Metanephros (tissue), 2 donors: ENCODE measurements around the gene CSNK2A1. TPM values are rescaled to one million over a fixed set of nuclear protein-coding genes. Genes with fewer than 3 reads are reported as not detected.

Experiments used
- small RNA-seq: library from RNA; depleted of rRNA; stranded (forward); fragments of <200 nt; gene quantifications from one replicate; pipeline ENCODE3, GENCODE V24; 2014; ENCODE audit warnings: low replicate concordance
- total RNA-seq: library from RNA; depleted of rRNA; stranded (reverse); fragments of >200 nt; gene quantifications from one replicate; pipeline ENCODE4 v1.2.3, GENCODE V29; 2014

The CSNK2A1 gene
- 133 TPM for total RNA-seq

DNA sequence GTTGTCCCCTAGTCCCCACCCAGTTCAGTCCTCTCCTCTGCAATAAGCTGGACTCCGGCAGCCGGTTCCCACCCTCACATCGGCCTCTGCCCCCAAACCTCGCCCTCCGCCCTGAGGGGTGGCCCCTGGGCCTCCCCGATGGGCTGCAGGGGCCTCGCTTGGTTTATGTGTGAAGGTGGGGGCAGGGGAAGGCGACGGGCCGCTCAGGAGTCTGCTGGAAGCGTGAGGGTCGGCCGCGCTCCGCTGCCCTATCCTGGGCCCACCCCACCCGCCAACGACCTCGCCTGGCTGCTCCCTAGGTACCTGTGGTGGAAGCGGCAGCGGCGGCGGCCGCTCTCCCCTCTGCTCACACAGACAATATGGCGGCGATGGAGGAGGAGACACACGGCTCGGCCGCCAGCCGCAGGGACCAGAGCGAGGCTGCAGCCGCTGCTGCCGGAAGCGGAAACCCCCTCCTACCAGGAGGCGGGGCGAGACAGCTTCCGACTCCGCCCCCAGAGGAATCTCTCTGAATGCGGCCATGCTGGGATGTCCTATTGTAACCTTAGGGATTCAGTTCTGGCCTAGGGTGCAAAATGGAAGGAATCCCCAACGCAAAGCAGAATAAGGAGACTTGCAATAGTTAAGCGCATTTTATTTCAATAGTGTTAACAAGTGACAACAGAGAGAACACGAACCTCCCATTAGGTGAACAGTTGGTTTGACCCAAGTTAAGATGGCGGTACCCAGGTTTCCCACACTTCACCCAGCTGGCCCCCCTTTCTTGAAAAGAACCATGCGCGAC, at the start of gene CSNK2A1:
Gene CSNK2A1 (minus strand): TSS at position 422 of the 784 bp plus-strand sequence. CDS start 35,239 bp downstream, outside the sequence.

GRCh38 chr20:462199-462991, 81.2 kb downstream of the CSNK2A1 start, which contains the start of gene TBC1D20:
Gene TBC1D20, minus strand, starts transcription at chr20:462533. Its CDS starts 128 bp downstream, at chr20:462405.

Small RNA genes within 50 kb of the gene (small RNA-seq; reads per million reads assigned to genes)
- not detected for gene RF00019

Other genes with a start within 250 kb of the CSNK2A1 start
- 36.1 TPM for gene ZCCHC3, start 246.2 kb downstream of the CSNK2A1 start, total RNA-seq
- gene SOX12, start 218.2 kb downstream of the CSNK2A1 start, total RNA-seq: 15.1 TPM
- 19.0 TPM for gene NRSN2, start 196.7 kb downstream of the CSNK2A1 start, total RNA-seq
- 7.0 TPM for gene TRIB3, start 163.0 kb downstream of the CSNK2A1 start, total RNA-seq
- gene RBCK1, start 135.5 kb downstream of the CSNK2A1 start, total RNA-seq: 102 TPM
- gene TBC1D20, start 81.3 kb downstream of the CSNK2A1 start, total RNA-seq: 30.1 TPM
- 2.0 TPM for gene TCF15, start 66.5 kb upstream of the CSNK2A1 start, total RNA-seq
- 12.4 TPM for gene SRXN1, start 109.4 kb upstream of the CSNK2A1 start, total RNA-seq
- gene SCRT2, start 132.0 kb upstream of the CSNK2A1 start, total RNA-seq: not detected
- 4.3 TPM for gene SLC52A3, start 224.7 kb upstream of the CSNK2A1 start, total RNA-seq